NCI-H2171 treated with DMSO at 0.1 percent for 48 hours (cell line): Measurements from ENCODE around the gene MTERF2.

Experiments
- DNase-seq: peaks from one replicate; lab custom pipeline; 2025; lab: John Stamatoyannopoulos, UW

The MTERF2 gene

GRCh38 chr12:106994579-106995220 is 7.8 kb upstream of the MTERF2 start:
- no peak for DNase-seq

DNA sequence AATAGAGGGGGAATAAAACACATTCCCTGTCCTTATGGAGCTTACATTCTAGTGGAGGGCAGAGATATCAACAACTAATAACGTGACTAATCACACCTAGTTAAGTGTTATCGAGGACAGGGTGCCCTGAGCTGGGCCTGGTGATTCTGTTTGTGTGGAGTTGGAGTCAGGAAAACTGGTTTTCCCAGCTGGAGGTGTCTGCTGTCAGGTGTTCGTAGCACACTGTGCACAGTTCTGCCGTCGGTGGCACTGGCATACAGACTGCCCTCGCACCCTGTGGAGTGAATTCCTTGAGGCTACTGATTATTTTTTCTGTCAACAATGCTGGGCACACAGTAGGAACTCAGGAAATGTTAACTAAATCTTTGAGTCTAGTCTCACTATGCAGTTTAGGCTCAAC is 900 bp upstream of the MTERF2 start:
- DNase-seq, result no peak

DNA sequence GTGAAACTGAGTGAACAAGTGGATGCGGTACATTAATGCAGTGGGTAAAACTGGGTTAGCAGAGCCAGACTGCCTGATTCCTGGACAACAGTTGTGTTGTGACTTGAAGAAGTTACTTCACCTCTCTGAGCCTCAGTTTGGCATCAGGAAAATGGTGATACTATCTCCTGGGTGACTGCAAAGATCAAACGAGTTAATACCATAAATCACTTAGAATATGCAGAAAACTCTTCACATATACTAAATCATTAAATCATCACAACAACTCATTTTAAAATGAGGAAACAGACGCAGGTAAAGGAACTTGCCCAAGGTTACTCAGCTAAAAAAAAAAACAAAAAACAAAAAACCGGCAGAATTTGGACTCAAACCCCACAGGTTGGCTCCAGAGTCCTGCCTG is 811 bp downstream of the MTERF2 start:
- DNase-seq, result no peak

DNA sequence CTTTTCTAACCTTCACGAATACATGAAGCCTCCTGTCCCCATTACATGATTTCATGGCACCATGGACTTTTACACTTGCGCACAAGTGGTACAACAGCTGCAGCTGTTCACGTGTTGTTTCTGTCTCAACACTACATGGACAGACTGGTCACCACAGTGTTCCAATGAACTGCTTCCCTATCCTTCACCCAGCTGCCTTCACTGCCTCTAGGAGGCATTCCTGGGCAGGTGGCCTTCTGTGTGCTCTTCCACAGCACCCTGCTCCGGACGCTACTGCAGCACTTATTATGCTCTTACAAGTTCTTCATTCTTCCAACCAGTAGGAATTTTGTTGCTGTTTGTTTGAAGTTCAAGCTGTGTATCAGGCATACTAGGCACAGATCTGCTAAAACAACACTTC is 1.5 kb downstream of the MTERF2 start:
- DNase-seq, result no peak

DNA sequence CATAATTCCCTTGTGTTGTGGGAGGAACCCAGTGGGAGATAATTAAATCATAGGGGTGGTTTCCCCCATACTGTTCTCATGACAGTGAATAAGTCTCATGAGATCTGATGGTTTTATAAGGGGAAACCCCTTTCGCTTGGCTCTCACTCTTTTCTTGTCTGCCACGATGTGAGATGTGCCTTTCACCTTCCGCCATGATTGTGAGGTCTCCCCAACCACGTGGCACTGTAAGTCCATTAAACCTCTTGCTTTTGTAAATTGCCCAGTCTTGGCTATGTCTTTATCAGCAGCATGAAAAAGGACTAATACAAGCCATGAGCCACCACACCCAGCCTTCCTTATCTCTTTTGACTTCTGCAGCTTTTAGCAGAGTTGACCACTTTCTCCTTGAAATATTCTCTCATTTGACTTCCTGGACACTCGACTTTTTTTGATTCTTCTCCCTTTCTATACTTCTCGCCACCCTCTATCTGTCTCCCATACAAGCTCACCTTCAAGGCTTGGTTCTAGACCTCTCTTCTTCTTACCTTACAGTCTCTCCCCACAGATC is 2.3 kb downstream of the MTERF2 start:
- no peak for DNase-seq

DNA sequence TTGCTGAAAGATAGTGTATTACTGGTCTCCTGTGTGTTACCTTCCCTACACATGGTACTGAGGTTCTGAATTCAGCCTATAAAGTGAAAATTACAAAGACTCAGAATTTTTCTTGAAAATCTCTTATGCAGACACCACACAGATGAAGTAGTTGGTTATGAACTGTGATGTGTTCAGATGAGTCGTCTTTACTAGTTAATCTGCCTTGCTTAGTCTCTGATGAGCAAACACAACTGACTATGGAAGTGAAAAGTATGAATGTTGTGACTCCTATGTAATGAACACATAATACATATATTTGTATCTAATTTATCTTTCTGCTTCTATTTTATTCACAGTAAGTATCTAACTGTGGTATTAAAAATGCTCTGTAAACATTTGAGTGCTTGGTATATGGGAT is 4.7 kb downstream of the MTERF2 start:
- no peak for DNase-seq

DNA sequence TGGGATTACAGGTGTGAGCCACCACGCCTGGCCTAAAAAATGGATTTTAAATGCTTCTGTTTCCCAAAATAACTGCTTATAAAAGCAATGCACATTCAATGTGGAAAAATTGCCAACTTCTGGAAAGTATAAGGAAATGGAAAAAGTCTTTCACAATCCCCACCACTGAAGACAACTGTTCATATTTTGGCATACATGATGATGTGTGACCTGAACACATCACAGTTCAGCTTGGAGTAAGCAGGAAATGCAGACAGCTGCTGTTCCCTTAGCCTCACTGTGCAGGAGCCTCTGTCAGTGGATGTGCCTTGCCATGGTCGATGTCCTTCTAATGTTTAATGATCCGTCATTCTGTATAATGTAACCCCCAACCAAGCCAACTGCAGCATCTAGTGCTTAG is 5.2 kb downstream of the MTERF2 start:
- no peak for DNase-seq

DNA sequence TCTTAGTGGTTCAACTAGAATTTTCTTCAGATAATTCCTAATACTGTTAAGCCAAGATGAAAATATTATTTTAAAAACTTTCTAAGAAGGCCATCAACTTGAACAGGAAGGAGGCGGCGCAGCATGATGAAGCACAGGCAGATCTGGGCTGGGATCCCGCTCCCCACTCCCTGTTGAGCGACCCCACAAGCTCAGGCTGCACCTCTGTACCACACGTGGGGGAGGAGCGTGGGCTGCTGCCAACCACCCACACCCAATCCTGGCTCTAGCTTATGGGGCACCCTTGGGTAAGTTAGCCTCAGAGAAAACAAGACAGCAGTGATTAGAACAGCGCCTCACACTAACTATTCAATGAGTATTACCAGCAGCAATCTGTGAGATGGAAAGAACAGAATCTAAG is 6.0 kb downstream of the MTERF2 start:
- no peak for DNase-seq

- peak; percentile 47 for DNase-seq
Observed at GRCh38 chr12:106978035-106978800, 8.7 kb downstream of the MTERF2 start.

GRCh38 chr12:106976668-106977067 is 10.3 kb downstream of the MTERF2 start:
- DNase-seq, result no peak

GRCh38 chr12:106975993-106976658 is 10.8 kb downstream of the MTERF2 start:
- DNase-seq, result no peak

- no peak for DNase-seq
Observed at GRCh38 chr12:106975098-106975497, 11.8 kb downstream of the MTERF2 start.

- DNase-seq, result no peak
Observed at GRCh38 chr12:106974511-106974910, 12.4 kb downstream of the MTERF2 start.

DNA sequence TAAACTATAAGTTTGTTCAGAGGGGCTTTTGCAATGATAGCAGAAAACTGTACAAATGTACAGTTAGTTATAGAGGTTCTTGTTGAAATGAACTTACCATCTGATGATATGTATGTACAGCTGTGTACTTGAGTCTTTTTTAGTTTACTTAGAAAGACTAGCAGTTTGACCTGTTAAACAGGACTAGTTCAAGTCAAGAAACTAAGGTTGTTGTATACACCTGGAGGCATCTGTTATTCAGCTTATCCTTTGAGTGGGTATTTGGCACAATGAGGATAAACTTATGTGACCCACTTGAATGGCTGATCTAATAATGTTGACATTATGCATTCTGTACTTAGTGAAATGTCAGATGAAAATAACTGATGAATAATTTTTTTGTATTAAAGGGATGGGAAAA is 13.4 kb downstream of the MTERF2 start:
- DNase-seq, result no peak

GRCh38 chr12:106971065-106971464 is 15.9 kb downstream of the MTERF2 start:
- no peak for DNase-seq

GRCh38 chr12:106964526-106964925 is 22.4 kb downstream of the MTERF2 start:
- DNase-seq, result no peak

DNA sequence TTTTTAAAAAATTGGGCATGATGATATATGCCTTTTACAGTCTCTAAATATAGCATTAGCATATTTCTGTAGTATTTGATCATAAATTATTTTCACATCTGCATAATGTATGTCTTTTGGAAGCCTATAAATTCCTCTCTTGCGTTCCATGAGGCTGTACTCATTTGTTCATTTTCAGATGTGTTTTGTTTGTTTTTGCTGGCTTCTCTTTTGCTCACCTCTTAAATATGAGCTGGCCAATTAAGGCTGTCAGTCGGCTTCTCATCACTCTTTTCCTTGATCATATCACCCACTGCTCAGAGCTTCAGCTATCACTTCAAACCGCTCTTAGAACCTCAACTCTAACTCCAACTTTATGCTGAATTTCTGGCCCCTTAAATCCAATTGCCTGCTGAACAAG is 24.7 kb downstream of the MTERF2 start:
- no peak for DNase-seq

- DNase-seq, result no peak
Observed at GRCh38 chr12:106960443-106960842, 26.5 kb downstream of the MTERF2 start.

GRCh38 chr12:106957583-106957982 is 29.4 kb downstream of the MTERF2 start:
- DNase-seq, result no peak

DNA sequence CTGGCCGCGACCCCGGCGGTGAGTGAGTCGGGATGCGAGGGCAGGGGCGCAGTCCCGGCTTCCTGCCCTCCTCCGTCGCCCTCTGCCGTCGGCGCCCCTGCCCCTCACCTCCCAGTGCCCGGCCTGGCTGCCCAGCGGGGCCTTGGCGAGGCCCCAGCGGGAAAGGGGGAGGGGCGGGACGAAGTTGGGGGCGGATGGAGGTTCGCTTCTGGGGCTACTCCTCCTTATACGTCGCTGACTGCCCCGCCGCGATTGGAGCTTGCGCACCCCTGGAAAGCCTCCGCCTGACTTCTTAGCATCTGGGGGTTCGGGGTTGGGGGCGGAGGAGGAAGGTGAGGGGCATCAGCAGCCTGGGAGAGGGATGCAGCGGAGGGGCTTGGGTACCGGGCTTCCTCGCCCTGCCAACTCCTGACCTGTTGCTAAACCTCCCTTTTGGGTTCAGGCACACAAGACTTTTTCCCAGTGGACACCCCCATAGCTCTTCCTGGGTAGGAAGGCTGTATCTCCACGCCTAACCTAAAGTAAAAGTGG is 30.8 kb downstream of the MTERF2 start:
- DNase-seq, result no peak

- peak; percentile 97 for DNase-seq
Observed at GRCh38 chr12:106955377-106956047, 31.4 kb downstream of the MTERF2 start, which contains the start of gene TMEM263. Gene TMEM263 (plus strand): TSS chr12:106955907. CDS start chr12:106967117, 11,210 bp downstream.
